H1 (cell line): ENCODE measurements around the gene MLN. TPM values are rescaled to one million over a fixed set of nuclear protein-coding genes. Genes with fewer than 3 reads are reported as not detected.
A peak's percentile ranks its signal among the peaks of the same experiment; 100 is the strongest.

ENCODE experiments used
- CTCF ChIA-PET: fragments of 300-600 bp; sonication (Branson Sonifier 250); formaldehyde crosslinking; loops from one replicate; lab custom pipeline; 2021; ENCODE audit not compliant: partially characterized antibody; lab: Charles Lee
- POLR2A ChIA-PET: fragments of 300-600 bp; sonication (Branson Sonifier 250); formaldehyde crosslinking; loops from one replicate; lab custom pipeline; 2021; ENCODE audit warnings: inconsistent platforms; ENCODE audit not compliant: partially characterized antibody; lab: Charles Lee
- DNase-seq, 2 experiments: peaks; one replicate each; pipeline versions ENCODE4 v3.0.0 to v3.0.0-alpha.2; 2010 to 2022; ENCODE audit warnings: low spot score in 2 of 2, low read depth in 1 of 2, mixed read lengths in 1 of 2
- FAIRE-seq: peaks from 2 replicates; lab custom pipeline; 2011; peaks lifted over from hg19 to GRCh38; lab: Jason Lieb, UNC
- H2AFZ ChIP-seq: 2 replicates; pipeline ENCODE4 v1.8.1; 2012; ENCODE audit warnings: low read length, inconsistent platforms
- H2AK5ac ChIP-seq: 2 replicates; pipeline ENCODE4 v1.6.1; 2013; ENCODE audit warnings: low read depth, low read length
- H2BK120ac ChIP-seq: replicated peaks from 2 replicates; pipeline ENCODE3; 2013; ENCODE audit warnings: low read depth, low read length, inconsistent platforms
- H2BK12ac ChIP-seq: 2 replicates; pipeline ENCODE4 v1.6.1; 2013; ENCODE audit warnings: low read depth, low read length
- H2BK15ac ChIP-seq: 2 replicates; pipeline ENCODE4 v1.6.1; 2013; ENCODE audit warnings: low read length
- H2BK20ac ChIP-seq: 2 replicates; pipeline ENCODE4 v1.6.1; 2013; ENCODE audit warnings: low read length
- H2BK5ac ChIP-seq: 2 replicates; pipeline ENCODE4 v1.6.1; 2013; ENCODE audit warnings: low read depth, low read length
- H3K14ac ChIP-seq: 2 replicates; pipeline ENCODE4 v1.6.1; 2013; ENCODE audit warnings: inconsistent platforms; ENCODE audit not compliant: insufficient read length
- H3K18ac ChIP-seq: 2 replicates; pipeline ENCODE4 v1.6.1; 2013; ENCODE audit warnings: low read length; ENCODE audit errors: extremely low read depth
- H3K23ac ChIP-seq: 2 replicates; pipeline ENCODE4 v1.6.1; 2013; ENCODE audit warnings: inconsistent platforms; ENCODE audit not compliant: insufficient read length
- H3K23me2 ChIP-seq: 2 replicates; pipeline ENCODE4 v1.6.1; 2013; ENCODE audit warnings: low read depth, low read length
- H3K27ac ChIP-seq: 2 replicates; pipeline ENCODE4 v1.6.1; 2011; ENCODE audit warnings: low read depth, low read length, inconsistent platforms
- H3K27me3 ChIP-seq, 4 experiments: replicated peaks in 1 of 4; 1 replicate in 1 of 4; 2 replicates in 3 of 4; pipeline versions ENCODE4 v1.6.1 to v1.8.1; 2011 to 2013; ENCODE audit warnings: low read length in 3 of 4, mild to moderate bottlenecking in 3 of 4, inconsistent platforms in 2 of 4, mixed read lengths in 2 of 4, moderate library complexity in 1 of 4; ENCODE audit not compliant: control insufficient read depth in 3 of 4, insufficient read depth in 3 of 4; ENCODE audit errors: extremely low read depth in 1 of 4
- H3K36me3 ChIP-seq, 4 experiments: 2 replicates each; pipeline versions ENCODE4 v1.6.1 to v1.8.1; 2011 to 2013; ENCODE audit warnings: mild to moderate bottlenecking in 4 of 4, low read length in 3 of 4, moderate library complexity in 2 of 4, control low read depth in 1 of 4, inconsistent platforms in 1 of 4; ENCODE audit not compliant: insufficient read depth in 4 of 4, control insufficient read depth in 2 of 4
- H3K4ac ChIP-seq: replicated peaks from 2 replicates; pipeline ENCODE3; 2013; ENCODE audit warnings: low read length, low read depth, mixed read lengths, inconsistent platforms; ENCODE audit not compliant: insufficient read length
- H3K4me1 ChIP-seq, 4 experiments: replicated peaks in 1 of 4; 1 replicate in 1 of 4; 2 replicates in 3 of 4; pipeline versions ENCODE4 v1.6.1 to v1.8.1; 2011 to 2013; ENCODE audit warnings: low read length in 3 of 4, inconsistent platforms in 2 of 4, mixed read lengths in 1 of 4; ENCODE audit not compliant: insufficient read depth in 4 of 4, control insufficient read depth in 3 of 4
- H3K4me2 ChIP-seq, 2 experiments: 2 replicates each; pipeline versions ENCODE4 v1.6.1 to v1.8.1; 2011 to 2013; ENCODE audit warnings: low read depth in 2 of 2, low read length in 2 of 2, control low read depth in 1 of 2, inconsistent platforms in 1 of 2, mild to moderate bottlenecking in 1 of 2; ENCODE audit not compliant: insufficient read depth in 1 of 2
- H3K4me3 ChIP-seq, 4 experiments: fragments of 200-600, 300-600 bp in 1 of 4; sonication (generic), shearing (Covaris generic), sonication (Bioruptor Twin) in 1 of 4; 2 replicates each; pipeline versions ENCODE4 v1.5.1 to v1.8.1; 2011 to 2016; ENCODE audit warnings: low read length in 4 of 4, low read depth in 3 of 4, control low read depth in 2 of 4, inconsistent platforms in 2 of 4, mild to moderate bottlenecking in 2 of 4, mixed read lengths in 1 of 4, moderate library complexity in 1 of 4; ENCODE audit not compliant: insufficient read depth in 2 of 4; ENCODE audit errors: extremely low read depth in 1 of 4
- H3K56ac ChIP-seq: replicated peaks from 2 replicates; pipeline ENCODE3; 2013; ENCODE audit warnings: low read depth, mild to moderate bottlenecking, mixed read lengths, low read length, inconsistent platforms; ENCODE audit not compliant: insufficient read length
- H3K79me1 ChIP-seq: 2 replicates; pipeline ENCODE4 v1.6.1; 2013; ENCODE audit warnings: low read depth, low read length, control low read depth
- H3K79me2 ChIP-seq, 2 experiments: 2 replicates each; pipeline versions ENCODE4 v1.6.1 to v1.8.1; 2012 to 2013; ENCODE audit warnings: low read length in 2 of 2, mild to moderate bottlenecking in 2 of 2, inconsistent platforms in 1 of 2; ENCODE audit not compliant: insufficient read depth in 2 of 2, control insufficient read depth in 1 of 2
- H3K9ac ChIP-seq, 4 experiments: replicated peaks in 1 of 4; 1 replicate in 1 of 4; 2 replicates in 3 of 4; pipeline versions ENCODE4 v1.6.1 to v1.8.1; 2011 to 2013; ENCODE audit warnings: low read depth in 3 of 4, low read length in 3 of 4, control low read depth in 2 of 4, mild to moderate bottlenecking in 2 of 4, moderate library complexity in 2 of 4, inconsistent platforms in 1 of 4; ENCODE audit errors: extremely low read depth in 1 of 4
- H3K9me3 ChIP-seq, 2 experiments: 2 replicates each; pipeline versions ENCODE4 v1.6.1 to v1.8.1; 2012 to 2013; ENCODE audit warnings: mild to moderate bottlenecking in 2 of 2, moderate library complexity in 2 of 2, control low read depth in 1 of 2, inconsistent platforms in 1 of 2, low read depth in 1 of 2, low read length in 1 of 2, mixed read lengths in 1 of 2; ENCODE audit not compliant: insufficient read depth in 2 of 2
- H4K20me1 ChIP-seq, 2 experiments: replicated peaks in 1 of 2; 2 replicates each; pipeline versions ENCODE3 to v1.8.1; 2011 to 2013; ENCODE audit warnings: inconsistent platforms in 2 of 2, low read length in 2 of 2, mild to moderate bottlenecking in 1 of 2; ENCODE audit not compliant: insufficient read depth in 2 of 2, control insufficient read depth in 1 of 2
- H4K5ac ChIP-seq: 2 replicates; pipeline ENCODE4 v1.6.1; 2013; ENCODE audit warnings: low read length, low read depth, mixed read lengths, inconsistent platforms; ENCODE audit not compliant: insufficient read length
- H4K8ac ChIP-seq: 2 replicates; pipeline ENCODE4 v1.8.0; 2013; ENCODE audit warnings: mild to moderate bottlenecking, moderate library complexity, low read length, inconsistent platforms; ENCODE audit not compliant: insufficient read depth; ENCODE audit errors: extremely low read depth
- H4K91ac ChIP-seq: replicated peaks from 2 replicates; pipeline ENCODE3; 2013; ENCODE audit warnings: low read length, mixed read lengths, inconsistent platforms; ENCODE audit not compliant: insufficient read length
- BACH1 ChIP-seq: IDR thresholded peaks from 2 replicates; pipeline ENCODE4 v1.6.1; 2012; ENCODE audit warnings: low read length, improper control_type of control experiment
- CTCF ChIP-seq, 3 experiments: IDR thresholded peaks; 1 replicate in 2 of 3; 2 replicates in 1 of 3; pipeline versions ENCODE4 v1.5.1 to v1.6.1; 2011; ENCODE audit warnings: low read length in 3 of 3, mild to moderate bottlenecking in 3 of 3, inconsistent platforms in 2 of 3, low read depth in 1 of 3, moderate library complexity in 1 of 3; ENCODE audit not compliant: insufficient read depth in 1 of 3; ENCODE audit errors: control extremely low read depth in 1 of 3
- GTF2F1 ChIP-seq: IDR thresholded peaks from 2 replicates; pipeline ENCODE4 v1.6.1; 2012; ENCODE audit warnings: low read depth, low read length, improper control_type of control experiment, borderline replicate concordance
- RAD21 ChIP-seq, 2 experiments: IDR thresholded peaks in 1 of 2; conservative IDR thresholded peaks in 1 of 2; 2 replicates each; pipeline ENCODE4 v1.6.1; 2011; ENCODE audit warnings: low read depth in 2 of 2, low read length in 2 of 2, improper control_type of control experiment in 1 of 2, inconsistent platforms in 1 of 2, mild to moderate bottlenecking in 1 of 2, moderate library complexity in 1 of 2
- YY1 ChIP-seq: IDR thresholded peaks from 2 replicates; pipeline ENCODE4 v1.6.1; 2011; ENCODE audit warnings: low read depth, mild to moderate bottlenecking, low read length
- WGBS, 2 experiments: shearing (Covaris generic) in 1 of 2; methylation state at CpG; one replicate each; pipeline versions ENCODE4 v1.1.6 to v1.1.7; 2013 to 2015; ENCODE audit warnings: low lambda C conversion rate in 2 of 2, mixed read lengths in 2 of 2, inconsistent platforms in 1 of 2, low coverage in 1 of 2, missing lambda C conversion rate in 1 of 2; ENCODE audit not compliant: insufficient replicate concordance in 2 of 2, insufficient coverage in 1 of 2, insufficient read length in 1 of 2; ENCODE audit errors: extremely low coverage in 1 of 2, missing lambda C conversion rate in 1 of 2; 5-methylcytosine and 5-hydroxymethylcytosine counted together
- polyA plus RNA-seq, 7 experiments: library from polyadenylated mRNA; depleted of rRNA in 3 of 7; stranded (reverse) in 5 of 7; unstranded in 2 of 7; fragments of >200 nt in 5 of 7; fragments of 200-250 nt in 2 of 7; gene quantifications; 1 replicate in 5 of 7; 2 replicates in 1 of 7; 4 replicates in 1 of 7; pipeline versions ENCODE4 v1.2.1 to v1.2.3, GENCODE V29; 2011 to 2013; ENCODE audit warnings: missing spikeins in 2 of 7, mixed read lengths in 2 of 7
- total RNA-seq: library from RNA; stranded (reverse); fragmentation: NEBNext Ultra II Directional; extraction: Animal tissue kit (Norgen Biotek cat#: 25700); gene quantifications from 2 replicates; pipeline ENCODE4 v1.2.1, GENCODE V29; 2021

Gene MLN
- total and polyA plus RNA-seq, 2 of the 8 experiments (the other 6 are each of a cell fraction or from before 2014, with no cell fraction given) = not detected

GRCh38 chr6:33768644-33769120 lies 35.1 kb downstream of the MLN start:
- Histone ChIP-seq H3K9me3 (no peaks in the 10 kb centered on the region), H3K4me1 (peaks cover 10 to 32% (median 21%) of the 10 kb centered on the region in 4 experiments), H2BK120ac (no peak overlapping the region), H3K27ac (no peak overlapping the region), H3K36me3 (peaks cover under 1 to 16% (median 8%) of the 10 kb centered on the region in 4 experiments; a peak in 5 of 8 replicates), H2AFZ (no peak overlapping the region; the same call in 1 of the 2 replicates), H3K79me2 (no peaks in the 10 kb centered on the region), H3K79me1 (no peaks in the 10 kb centered on the region), H2BK12ac (peak overlapping the region; percentile 85), H3K27me3 (no peaks in the 10 kb centered on the region), H4K5ac (no peak overlapping the region), H4K8ac (no peak overlapping the region), H3K56ac (no peak overlapping the region), H3K4ac (no peak overlapping the region), H2BK20ac (peak overlapping the region; percentile 93; the same call in 1 of the 2 replicates), H3K23ac (no peak overlapping the region), H2BK15ac (0 out of 2 replicates have a peak overlapping the region, but pooled peaks have one; percentile 99), H2AK5ac (no peak overlapping the region), H4K91ac (no peak overlapping the region), H3K4me2 (no peak overlapping the region), H3K18ac (peak overlapping the region; percentile 79; the same call in 1 of the 2 replicates), H2BK5ac (0 out of 2 replicates have a peak overlapping the region, but pooled peaks have one; percentile 8), H3K4me3 (no peak overlapping the region), H3K9ac (no peak overlapping the region), H3K14ac (no peak overlapping the region), H3K23me2 (no peaks in the 10 kb centered on the region), H4K20me1 (peaks cover 0 to 4% of the 10 kb centered on the region in 2 experiments)
- TF ChIP-seq RAD21 (IDR thresholded peaks at IDR 0.05 in 1 of 2, conservative IDR thresholded peaks at IDR 0.05 in 1 of 2; ENCODE audit: low read depth in 2 of 2, low read length in 2 of 2) = peak; percentile 60 to 70
- 0 out of 2 replicates have a peak, but pooled peaks have one; percentile 22 for TF ChIP-seq BACH1
- no peak for TF ChIP-seq GTF2F1
- TF ChIP-seq CTCF (IDR thresholded peaks at IDR 0.05; ENCODE audit: control extremely low read depth in 1 of 3, insufficient read depth in 1 of 3, low read depth in 1 of 3, low read length in 3 of 3) = peak in 2 of 3 experiments; percentile 83 to 84; a peak in 3 of 4 replicates
- no peak for TF ChIP-seq YY1
- FAIRE-seq (peak; percentile 70), DNase-seq (peak in 1 of 2 experiments; percentile 95)
- CTCF ChIA-PET = interaction anchor here (0.8 to 14.3 kb wide), 56 partner anchors 10 to 386 kb away, joined by 3 to 157 read pairs (median 5); partner anchors contain the start of genes IP6K3, MLN and UQCC2
- POLR2A ChIA-PET = interaction anchor here (2.0 to 9.3 kb wide), 4 partner anchors 12 to 57 kb away, joined by 7 to 101 read pairs (median 14); partner anchors contain the start of genes IP6K3 and UQCC2
- WGBS, 2 experiments = 54% methylated on average over 7 of the region's 7 CpGs; no CpG with 5 or more reads in 1 of the 2 experiments
